ENCODE data around the gene ARHGAP23.

DNA sequence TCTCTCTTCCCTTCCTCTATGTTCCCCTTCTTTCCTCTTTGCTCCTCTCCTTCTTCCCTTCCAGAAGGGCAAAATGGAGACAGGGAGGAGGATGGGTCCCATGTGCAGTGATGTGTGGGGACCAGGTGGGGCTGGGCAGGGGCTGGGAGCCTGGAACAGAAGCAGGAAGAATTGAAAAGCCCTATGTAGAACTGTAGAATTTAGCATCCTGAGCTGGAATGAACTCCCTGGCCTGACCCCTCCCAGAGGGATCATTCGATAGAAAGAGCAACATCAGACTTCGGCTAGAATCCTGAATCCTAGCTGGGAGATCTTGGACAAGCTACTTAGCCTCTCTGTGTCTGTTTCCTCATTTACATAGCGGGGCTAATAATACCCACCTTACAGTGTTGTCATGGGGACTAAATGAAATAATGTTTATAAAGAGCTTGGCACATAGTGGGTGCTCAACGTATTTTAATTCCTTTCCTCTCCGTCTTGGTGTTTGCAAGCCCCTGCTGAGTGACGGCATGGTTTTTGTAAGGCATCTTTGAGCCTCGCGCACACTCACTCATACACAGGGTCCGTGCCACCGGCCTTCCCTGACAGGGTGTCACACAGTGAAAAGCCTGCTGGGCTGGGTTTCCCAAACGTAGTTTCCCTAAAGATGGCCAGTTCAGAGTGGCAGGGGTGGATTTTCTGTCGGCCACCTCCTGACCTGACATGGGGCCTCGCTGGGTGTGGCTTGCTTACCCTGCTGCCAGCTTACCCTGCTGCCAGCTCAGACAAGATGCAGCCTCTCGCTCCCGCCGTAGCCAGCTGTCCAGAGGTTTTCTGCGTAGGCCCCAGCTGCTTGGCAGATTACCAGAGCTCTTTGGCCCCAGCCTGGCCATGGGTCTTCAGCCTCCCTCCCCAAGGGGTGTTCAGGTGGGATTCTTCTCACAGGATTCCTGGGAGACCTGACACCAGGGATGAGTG is 6.1 kb upstream of the ARHGAP23 start:
- TF ChIP-seq, protein P1, sequence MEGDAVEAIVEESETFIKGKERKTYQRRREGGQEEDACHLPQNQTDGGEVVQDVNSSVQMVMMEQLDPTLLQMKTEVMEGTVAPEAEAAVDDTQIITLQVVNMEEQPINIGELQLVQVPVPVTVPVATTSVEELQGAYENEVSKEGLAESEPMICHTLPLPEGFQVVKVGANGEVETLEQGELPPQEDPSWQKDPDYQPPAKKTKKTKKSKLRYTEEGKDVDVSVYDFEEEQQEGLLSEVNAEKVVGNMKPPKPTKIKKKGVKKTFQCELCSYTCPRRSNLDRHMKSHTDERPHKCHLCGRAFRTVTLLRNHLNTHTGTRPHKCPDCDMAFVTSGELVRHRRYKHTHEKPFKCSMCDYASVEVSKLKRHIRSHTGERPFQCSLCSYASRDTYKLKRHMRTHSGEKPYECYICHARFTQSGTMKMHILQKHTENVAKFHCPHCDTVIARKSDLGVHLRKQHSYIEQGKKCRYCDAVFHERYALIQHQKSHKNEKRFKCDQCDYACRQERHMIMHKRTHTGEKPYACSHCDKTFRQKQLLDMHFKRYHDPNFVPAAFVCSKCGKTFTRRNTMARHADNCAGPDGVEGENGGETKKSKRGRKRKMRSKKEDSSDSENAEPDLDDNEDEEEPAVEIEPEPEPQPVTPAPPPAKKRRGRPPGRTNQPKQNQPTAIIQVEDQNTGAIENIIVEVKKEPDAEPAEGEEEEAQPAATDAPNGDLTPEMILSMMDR (IDR thresholded peaks at IDR 0.05; ENCODE audit: insufficient read depth, low read length, poor library complexity, severe bottlenecking), result no peak
- no peak for TF ChIP-seq EZH2phosphoT487 (conservative IDR thresholded peaks at IDR 0.05; ENCODE audit: low read length)
